GM19467 (cell line): ENCODE data around the gene PCDHGC4.

Experiments
- ATAC-seq: cut with Tn5 transposase; IDR thresholded peaks from one replicate; pipeline ENCODE4 v1.9.1; 2021; ENCODE audit warnings: mild to moderate bottlenecking, moderate library complexity; ENCODE audit not compliant: unreplicated experiment

PCDHGC4 gene

GRCh38 chr5:141527426-141527825 is 42.6 kb downstream of the PCDHGC4 start:
- ATAC-seq = no peak

- no peak for ATAC-seq
These were observed 43.6 kb downstream of the PCDHGC4 start for GRCh38 chr5:141528291-141528984.

DNA sequence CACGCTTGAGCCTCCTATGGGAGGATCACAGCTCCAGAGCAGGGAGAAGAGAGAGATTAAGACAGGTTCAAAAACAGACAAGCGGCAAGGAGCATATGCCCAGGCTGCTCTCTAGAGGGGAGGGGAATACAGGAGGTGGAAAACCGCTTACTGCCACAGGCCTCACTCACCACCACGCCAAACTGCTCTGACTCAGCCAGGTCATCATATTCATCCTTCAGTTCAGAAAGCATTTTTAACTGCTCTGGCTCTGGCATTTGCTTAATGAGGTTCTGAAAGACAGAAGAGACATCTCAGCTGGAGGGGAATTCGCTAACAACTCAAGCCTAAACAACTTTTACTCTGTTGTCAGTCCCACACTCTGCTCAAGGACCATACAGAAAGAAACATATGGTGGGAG is 44.2 kb downstream of the PCDHGC4 start:
- no peak for ATAC-seq

GRCh38 chr5:141529873-141530272 is 45.0 kb downstream of the PCDHGC4 start:
- no peak for ATAC-seq

DNA sequence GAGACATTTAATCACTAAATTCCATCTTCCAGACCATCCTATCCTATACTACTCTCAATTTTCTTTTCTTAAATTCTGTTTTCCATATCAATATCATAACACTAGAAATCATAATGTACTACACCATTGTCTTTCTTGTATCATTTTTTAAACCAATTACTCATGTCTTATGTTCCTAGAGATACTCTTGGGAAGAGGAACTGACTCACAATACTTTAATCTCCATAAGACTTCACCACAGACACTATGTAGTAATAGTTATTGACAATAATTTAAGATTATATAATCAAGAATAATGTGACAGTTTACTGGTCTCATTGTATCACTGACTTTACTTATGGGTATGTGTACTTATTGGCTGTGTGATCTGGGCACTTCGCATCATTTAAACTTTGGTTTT is 47.9 kb downstream of the PCDHGC4 start:
- no peak for ATAC-seq

DNA sequence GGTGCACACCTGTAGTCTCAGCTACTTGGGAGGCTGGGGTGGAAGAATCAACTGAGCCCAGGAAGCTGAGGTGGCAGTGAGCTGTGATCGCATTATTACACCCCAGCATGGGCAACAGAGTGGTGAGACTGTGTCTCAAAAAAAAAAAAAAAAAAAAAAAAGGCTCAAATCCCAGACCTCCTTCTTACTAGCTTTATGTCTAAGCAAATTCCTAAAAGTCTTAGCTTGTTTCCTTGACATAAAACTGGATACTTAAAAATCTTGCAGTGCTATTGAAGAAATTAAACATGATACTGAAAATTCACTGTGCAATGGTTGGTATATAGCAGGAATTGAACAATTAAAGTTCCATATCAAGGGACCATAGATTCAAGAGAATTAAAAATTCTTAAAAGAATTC is 49.1 kb downstream of the PCDHGC4 start:
- no peak for ATAC-seq

DNA sequence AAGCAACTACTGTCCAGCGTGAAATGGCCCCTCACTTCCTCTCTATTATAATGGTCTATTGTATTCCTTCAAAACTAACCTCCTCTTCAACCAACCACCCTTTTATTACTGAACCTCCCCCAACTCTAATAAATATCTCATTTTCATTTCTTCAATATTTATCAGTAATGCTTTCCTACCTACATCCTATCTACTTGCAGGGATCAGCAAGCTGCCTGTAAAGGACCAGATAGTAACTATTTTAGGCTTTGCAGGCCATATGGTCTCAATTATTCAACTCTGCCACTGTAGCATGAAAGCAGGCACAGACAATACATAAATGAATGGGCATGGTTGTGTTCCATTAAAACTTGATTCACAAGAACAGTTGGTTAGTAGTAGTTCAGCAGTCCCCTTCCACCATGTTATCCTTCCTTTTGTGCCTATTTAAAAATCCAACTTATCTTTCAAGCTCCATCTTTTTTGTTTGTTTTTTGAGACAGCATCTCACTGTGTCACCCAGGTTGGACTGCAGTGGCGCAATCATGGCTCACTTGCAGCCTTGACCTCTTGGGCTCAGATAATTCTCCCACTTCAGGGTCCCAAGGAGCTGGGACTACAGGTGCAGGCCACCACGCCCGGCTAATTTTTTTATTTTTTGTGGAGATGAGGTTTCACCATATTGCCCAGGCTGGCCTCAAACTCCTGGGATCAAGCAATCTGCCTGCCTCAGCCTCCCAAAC is 49.8 kb downstream of the PCDHGC4 start:
- ATAC-seq = no peak
